Ectodermal cell (in vitro differentiated cells): Measurements from ENCODE around the gene PHLPP1.

Experiments used
- H3K27ac ChIP-seq: 2 replicates; pipeline ENCODE4 v1.7.0; 2013; ENCODE audit warnings: mild to moderate bottlenecking, low read depth, low read length; ENCODE audit not compliant: insufficient read depth, poor library complexity, severe bottlenecking
- H3K27me3 ChIP-seq: 2 replicates; pipeline ENCODE4 v1.7.0; 2013; ENCODE audit warnings: mild to moderate bottlenecking, low read length; ENCODE audit not compliant: insufficient read depth, control insufficient read depth, poor library complexity, severe bottlenecking
- H3K36me3 ChIP-seq: one replicate; pipeline ENCODE4 v1.7.0; 2013; ENCODE audit warnings: low read length; ENCODE audit not compliant: control insufficient read depth, insufficient read depth
- H3K4me1 ChIP-seq: one replicate; pipeline ENCODE4 v1.7.0; 2013; ENCODE audit warnings: low read length; ENCODE audit not compliant: control insufficient read depth, insufficient read depth
- H3K4me3 ChIP-seq: 2 replicates; pipeline ENCODE4 v1.7.0; 2013; ENCODE audit warnings: low read depth, low read length, control low read depth; ENCODE audit not compliant: insufficient read depth
- H3K9me3 ChIP-seq: 2 replicates; pipeline ENCODE4 v1.7.0; 2013; ENCODE audit warnings: mild to moderate bottlenecking, low read length, moderate library complexity; ENCODE audit not compliant: control insufficient read depth
- WGBS, 2 experiments: methylation state at CpG; one replicate each; pipeline ENCODE4 v1.1.7; 2013; ENCODE audit warnings: missing lambda C conversion rate in 2 of 2; 5-methylcytosine and 5-hydroxymethylcytosine counted together

PHLPP1 gene

GRCh38 chr18:62944454-62944853 lies 229.1 kb downstream of the PHLPP1 start:
- H3K36me3 ChIP-seq = peaks cover 8% of the 10 kb centered on the region
- no peak overlapping the region for H3K4me3 ChIP-seq
- no peaks in the 10 kb centered on the region for H3K27me3 ChIP-seq
- no peaks in the 10 kb centered on the region for H3K9me3 ChIP-seq
- H3K27ac ChIP-seq = no peak overlapping the region
- H3K4me1 ChIP-seq = no peaks in the 10 kb centered on the region

GRCh38 chr18:62948788-62949187 lies 233.4 kb downstream of the PHLPP1 start:
- Histone ChIP-seq H3K27me3 (no peaks in the 10 kb centered on the region), H3K36me3 (peaks cover 8% of the 10 kb centered on the region), H3K27ac (no peak overlapping the region), H3K4me3 (no peak overlapping the region), H3K4me1 (no peaks in the 10 kb centered on the region), H3K9me3 (no peaks in the 10 kb centered on the region)
- WGBS, 2 experiments = no CpG with 5 or more reads among the region's 2 CpGs

- Histone ChIP-seq H3K27me3 (no peaks in the 10 kb centered on the region), H3K36me3 (peaks cover 7% of the 10 kb centered on the region), H3K4me1 (no peaks in the 10 kb centered on the region), H3K4me3 (no peak overlapping the region), H3K27ac (no peak overlapping the region), H3K9me3 (no peaks in the 10 kb centered on the region)
- 88% methylated on average over 1 of the region's 1 CpG; no CpG with 5 or more reads in 1 of the 2 experiments for WGBS, 2 experiments
Measured at GRCh38 chr18:62950246-62950645, 234.9 kb downstream of the PHLPP1 start.

GRCh38 chr18:62952807-62953206 lies 237.5 kb downstream of the PHLPP1 start:
- H3K4me3 ChIP-seq = no peak overlapping the region
- H3K4me1 ChIP-seq = no peaks in the 10 kb centered on the region
- H3K9me3 ChIP-seq = no peaks in the 10 kb centered on the region
- 98 to 100% methylated on average over 3 of the region's 4 CpGs for WGBS, 2 experiments
- H3K27me3 ChIP-seq = no peaks in the 10 kb centered on the region
- no peak overlapping the region for H3K27ac ChIP-seq
- H3K36me3 ChIP-seq = no peaks in the 10 kb centered on the region

GRCh38 chr18:62953663-62954062 lies 238.3 kb downstream of the PHLPP1 start:
- Histone ChIP-seq H3K27me3 (no peaks in the 10 kb centered on the region), H3K27ac (no peak overlapping the region), H3K9me3 (no peaks in the 10 kb centered on the region), H3K4me1 (no peaks in the 10 kb centered on the region), H3K36me3 (no peaks in the 10 kb centered on the region), H3K4me3 (no peak overlapping the region)
- 76 to 88% methylated on average over 2 of the region's 2 CpGs for WGBS, 2 experiments

GRCh38 chr18:62954366-62954765 lies 239.0 kb downstream of the PHLPP1 start:
- no peak overlapping the region for H3K27ac ChIP-seq
- H3K9me3 ChIP-seq = no peaks in the 10 kb centered on the region
- H3K4me1 ChIP-seq = no peaks in the 10 kb centered on the region
- no peak overlapping the region for H3K4me3 ChIP-seq
- no peaks in the 10 kb centered on the region for H3K36me3 ChIP-seq
- H3K27me3 ChIP-seq = no peaks in the 10 kb centered on the region
- WGBS, 2 experiments = 43 to 80% methylated on average over 1 to 2 of the region's 2 CpGs

- Histone ChIP-seq H3K27ac (no peak overlapping the region), H3K4me1 (peaks cover 2% of the 10 kb centered on the region), H3K27me3 (no peaks in the 10 kb centered on the region), H3K9me3 (no peaks in the 10 kb centered on the region), H3K36me3 (peaks cover under 1% of the 10 kb centered on the region), H3K4me3 (no peak overlapping the region)
- WGBS, 2 experiments = 81 to 86% methylated on average over 9 of the region's 9 CpGs
Measured at GRCh38 chr18:62957885-62958472, 242.6 kb downstream of the PHLPP1 start.

- no peaks in the 10 kb centered on the region for H3K9me3 ChIP-seq
- no peak overlapping the region for H3K4me3 ChIP-seq
- H3K27ac ChIP-seq = no peak overlapping the region
- H3K4me1 ChIP-seq = peaks cover 3% of the 10 kb centered on the region
- H3K36me3 ChIP-seq = peaks cover 5% of the 10 kb centered on the region
- WGBS, 2 experiments = 99% methylated on average over 3 of the region's 3 CpGs
- H3K27me3 ChIP-seq = no peaks in the 10 kb centered on the region
Measured at GRCh38 chr18:62959481-62959880, 244.1 kb downstream of the PHLPP1 start.

GRCh38 chr18:62963507-62963906 lies 248.2 kb downstream of the PHLPP1 start:
- WGBS, 2 experiments = 47 to 56% methylated on average over 3 of the region's 3 CpGs
- Histone ChIP-seq H3K27ac (peak overlapping the region; percentile 22), H3K27me3 (no peaks in the 10 kb centered on the region)

GRCh38 chr18:62964432-62964831 lies 249.1 kb downstream of the PHLPP1 start:
- H3K36me3 ChIP-seq = peaks cover 5% of the 10 kb centered on the region
- peaks cover 3% of the 10 kb centered on the region for H3K4me1 ChIP-seq
- no peak overlapping the region for H3K4me3 ChIP-seq
- H3K9me3 ChIP-seq = no peaks in the 10 kb centered on the region
- H3K27ac ChIP-seq = no peak overlapping the region
- 89 to 97% methylated on average over 1 of the region's 1 CpG for WGBS, 2 experiments
- no peaks in the 10 kb centered on the region for H3K27me3 ChIP-seq

More at GRCh38 chr18:62963507-62963906, 248.2 kb downstream of the PHLPP1 start:
- peaks cover 3% of the 10 kb centered on the region for H3K4me1 ChIP-seq
- H3K4me3 ChIP-seq = no peak overlapping the region
- peaks cover 5% of the 10 kb centered on the region for H3K36me3 ChIP-seq
- H3K9me3 ChIP-seq = no peaks in the 10 kb centered on the region

GRCh38 chr18:62967089-62967488 lies 251.7 kb downstream of the PHLPP1 start:
- Histone ChIP-seq H3K27ac (no peak overlapping the region), H3K27me3 (no peaks in the 10 kb centered on the region), H3K36me3 (peaks cover 5% of the 10 kb centered on the region), H3K4me3 (no peak overlapping the region), H3K4me1 (peaks cover 3% of the 10 kb centered on the region), H3K9me3 (no peaks in the 10 kb centered on the region)
- WGBS, 2 experiments = 91 to 99% methylated on average over 4 of the region's 4 CpGs
